ENCODE measurements around the gene OCIAD1.
A peak's percentile ranks its signal among the peaks of the same experiment; 100 is the strongest.

The OCIAD1 gene

DNA sequence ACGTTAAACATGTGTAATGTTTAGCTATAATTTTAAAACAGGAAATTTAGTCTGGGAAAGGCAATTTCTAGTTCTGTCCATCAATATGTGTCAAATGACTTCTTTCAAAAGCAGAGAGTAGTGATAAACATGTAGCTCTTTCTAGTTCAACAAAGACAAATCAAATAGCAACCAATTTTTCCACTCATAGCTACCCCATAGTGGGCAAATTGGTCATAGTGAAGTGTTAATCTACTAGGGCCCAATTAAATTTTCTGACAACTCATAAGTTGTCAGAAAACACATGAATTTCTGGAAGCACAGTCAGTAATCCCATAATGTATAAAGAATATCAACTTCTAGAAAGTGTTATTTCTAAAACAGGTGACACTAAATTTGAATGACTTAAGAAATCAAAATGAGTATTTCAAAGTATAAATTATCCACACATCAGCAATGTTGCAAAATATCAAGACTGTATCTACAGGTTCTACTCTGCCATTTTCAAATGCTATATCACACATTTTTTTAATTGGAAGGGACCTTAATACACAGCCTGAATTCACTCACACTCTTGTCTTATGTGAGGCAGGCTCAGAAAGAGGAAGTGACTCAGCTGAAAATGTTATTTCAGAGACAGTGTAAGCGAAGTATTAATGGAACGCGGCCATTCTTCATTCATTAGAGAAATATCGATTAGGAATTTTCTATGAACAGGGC, 68.0 kb downstream of the OCIAD1 start:
- no peak for DNase-seq

DNA sequence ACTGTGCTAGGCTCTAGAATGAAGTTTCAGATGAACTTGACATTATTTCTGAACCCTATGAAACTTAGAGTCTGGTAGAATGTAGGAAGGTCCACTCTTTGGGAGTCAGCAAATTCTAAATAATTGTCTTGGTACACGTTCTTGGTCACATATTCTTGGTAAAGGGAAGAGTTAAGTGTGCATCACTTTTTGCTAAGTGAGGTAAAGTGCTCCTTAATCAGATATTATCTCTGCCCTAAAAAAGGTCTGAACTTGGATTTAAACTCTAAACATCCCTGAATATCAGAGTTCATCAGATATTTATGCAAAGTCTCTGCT, 68.5 kb downstream of the OCIAD1 start:
- DNase-seq = no peak

GRCh38 chr4:48899950-48900349, 69.1 kb downstream of the OCIAD1 start:
- no peak for DNase-seq

- DNase-seq = no peak
Measured at GRCh38 chr4:48901196-48901595, 70.3 kb downstream of the OCIAD1 start.

- no peak for DNase-seq
Measured at GRCh38 chr4:48902266-48902665, 71.4 kb downstream of the OCIAD1 start.

- DNase-seq = no peak
Measured at GRCh38 chr4:48904101-48904500, 73.2 kb downstream of the OCIAD1 start.

- no peak for DNase-seq
Measured at GRCh38 chr4:48904541-48905142, 73.8 kb downstream of the OCIAD1 start.

- no peak for DNase-seq
Measured at GRCh38 chr4:48905363-48906015, 74.6 kb downstream of the OCIAD1 start.

DNA sequence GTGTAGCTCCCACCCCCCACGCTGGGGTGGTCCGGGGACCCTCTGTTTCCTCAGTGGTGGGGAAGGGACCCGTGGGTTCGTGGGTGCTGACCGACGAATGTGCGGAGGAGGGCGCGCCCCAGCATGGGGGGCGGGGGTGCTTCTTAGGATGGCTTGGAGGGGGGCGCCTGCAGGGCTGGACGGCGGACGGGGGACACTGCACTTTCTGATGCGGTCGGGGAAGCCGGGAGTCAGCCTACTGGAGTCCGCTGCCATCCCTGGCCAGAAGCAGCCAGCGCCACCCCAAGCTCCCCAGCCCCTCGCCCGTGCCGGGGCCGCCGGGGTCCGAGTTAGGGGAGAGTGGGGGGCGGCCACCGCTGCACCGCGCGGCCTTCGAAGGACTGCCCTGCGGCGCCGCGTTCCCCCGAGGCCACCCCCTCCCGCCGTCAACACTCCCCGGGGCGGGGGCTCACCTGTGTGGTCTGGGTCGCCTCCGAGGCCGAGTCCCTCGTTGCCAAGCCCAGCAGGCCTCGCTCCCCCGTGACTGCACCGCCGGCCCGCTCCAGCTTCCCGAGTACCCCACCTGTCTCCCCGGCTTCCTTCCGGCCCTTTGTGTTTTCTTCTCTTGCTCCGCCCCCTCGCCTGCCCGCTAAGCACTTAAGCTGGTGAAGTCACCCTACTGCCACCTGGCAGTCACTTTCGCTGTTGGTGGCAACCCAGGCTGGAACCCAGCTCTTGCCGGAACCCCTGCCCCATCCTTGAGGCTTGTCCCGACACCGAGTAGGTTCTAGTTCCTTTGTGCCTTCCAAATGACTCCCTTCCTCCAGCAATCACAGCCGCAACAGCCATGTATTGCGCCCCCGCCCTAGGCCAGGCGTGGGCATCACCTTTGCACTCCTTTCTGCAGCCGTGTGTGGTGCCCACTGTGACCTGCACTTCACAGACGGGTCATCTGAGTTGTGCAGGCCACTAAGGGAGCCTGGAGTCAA, 75.6 kb downstream of the OCIAD1 start, which contains the start of gene OCIAD2:
TSS of gene OCIAD2 (minus strand) at position 569 of the 968 bp plus-strand sequence. CDS start 2,225 bp downstream, outside the sequence.
- peak; percentile 38 for DNase-seq

DNA sequence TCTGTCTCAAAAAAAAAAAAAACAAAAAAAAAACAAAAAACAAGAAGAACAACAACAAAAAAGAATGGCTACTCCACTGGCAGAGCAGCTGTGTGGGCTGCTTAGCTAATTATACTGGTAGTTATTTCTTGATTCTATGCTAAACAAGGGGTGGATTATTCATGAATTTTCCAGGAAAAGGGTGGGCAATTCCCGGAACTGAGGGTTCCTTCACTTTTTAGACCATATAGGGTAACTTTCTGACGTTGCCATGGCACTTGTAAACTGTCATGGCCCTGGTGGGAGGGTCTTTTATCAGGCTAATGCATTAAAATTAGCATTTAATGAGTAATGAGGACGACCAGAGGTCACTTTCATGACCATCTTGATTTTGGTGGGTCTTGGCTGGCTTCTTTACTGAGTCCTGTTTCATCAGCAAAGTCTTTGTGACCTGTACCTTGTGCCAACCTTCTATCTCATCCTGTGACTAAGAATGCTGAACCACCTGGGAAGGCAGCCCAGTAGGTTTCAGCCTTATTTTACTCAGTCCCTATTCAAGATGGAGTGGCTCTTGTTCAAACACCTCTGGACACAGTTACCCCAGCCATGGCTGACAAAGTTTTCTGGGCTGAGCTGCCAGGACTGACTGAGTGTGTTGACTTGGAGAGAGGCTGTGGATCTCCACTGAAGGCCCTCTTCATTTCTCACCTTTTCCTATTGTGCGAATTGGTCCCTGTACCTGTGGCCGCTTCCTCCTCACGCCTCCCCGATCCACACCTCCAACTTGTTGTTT, 77.0 kb downstream of the OCIAD1 start:
- no peak for DNase-seq

DNA sequence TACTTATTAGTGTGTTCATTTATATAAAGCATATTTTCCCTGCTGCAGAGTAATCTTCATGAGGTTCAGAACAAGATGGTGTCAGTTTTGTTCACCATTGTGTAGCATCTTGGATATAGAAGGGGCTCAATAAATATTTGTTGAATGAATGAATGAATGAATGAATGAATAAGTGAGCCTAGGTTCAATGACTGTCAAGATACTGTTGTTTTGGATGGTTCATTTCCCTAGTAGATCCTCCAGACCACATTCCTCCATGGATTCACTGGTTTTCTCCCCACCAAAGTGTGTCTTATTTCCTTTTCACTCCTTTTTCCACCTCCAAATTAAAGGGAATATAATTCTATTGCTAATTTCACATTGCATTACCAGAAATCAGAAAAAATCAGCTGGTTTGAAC, 77.8 kb downstream of the OCIAD1 start:
- DNase-seq = no peak

DNA sequence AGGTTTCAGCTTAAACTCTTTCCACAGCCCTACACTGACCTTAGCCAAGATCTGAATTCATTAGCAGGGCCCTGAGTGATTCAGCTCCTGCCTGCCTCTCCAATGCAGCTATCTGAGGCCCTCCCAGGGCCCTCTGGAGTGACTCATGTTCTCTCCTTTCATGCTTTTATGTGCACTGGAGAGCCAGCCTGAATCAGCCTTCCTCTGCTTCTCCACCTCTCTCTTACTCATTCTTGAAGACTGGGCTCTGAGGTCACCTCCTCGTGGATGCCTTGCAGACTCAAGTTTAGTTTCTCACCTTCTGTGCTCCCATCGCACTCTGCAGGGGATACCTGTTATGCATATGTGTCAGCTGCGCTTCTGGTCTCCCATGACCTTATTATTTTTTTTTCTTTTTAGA, 78.8 kb downstream of the OCIAD1 start:
- no peak for DNase-seq

DNA sequence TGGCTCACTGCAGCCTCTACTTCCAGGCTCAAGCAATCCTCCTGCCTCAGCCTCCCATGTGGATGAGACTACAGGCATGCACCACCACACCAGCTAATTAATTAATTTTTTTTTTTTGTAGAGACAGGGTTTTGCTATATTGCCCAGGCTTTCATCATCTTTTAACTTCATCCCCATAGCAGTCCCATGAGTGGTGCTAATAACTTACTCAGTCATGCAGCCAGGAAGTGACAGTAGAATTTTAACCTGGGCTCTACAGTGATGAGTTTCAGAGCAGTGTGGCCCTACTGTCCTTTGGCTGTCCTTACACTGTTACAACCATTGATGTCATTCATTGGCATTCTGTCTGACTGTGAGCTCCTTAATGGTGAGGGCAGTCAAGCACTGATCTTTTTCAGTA, 79.6 kb downstream of the OCIAD1 start:
- DNase-seq = no peak
